Measurements from ENCODE around the gene MAP2K3.
"Not testable (repeated sequence)": the region's sequence is repeated elsewhere in the genome, so short reads cannot be mapped to it uniquely, and the experiment has no call there.

The MAP2K3 gene

DNA sequence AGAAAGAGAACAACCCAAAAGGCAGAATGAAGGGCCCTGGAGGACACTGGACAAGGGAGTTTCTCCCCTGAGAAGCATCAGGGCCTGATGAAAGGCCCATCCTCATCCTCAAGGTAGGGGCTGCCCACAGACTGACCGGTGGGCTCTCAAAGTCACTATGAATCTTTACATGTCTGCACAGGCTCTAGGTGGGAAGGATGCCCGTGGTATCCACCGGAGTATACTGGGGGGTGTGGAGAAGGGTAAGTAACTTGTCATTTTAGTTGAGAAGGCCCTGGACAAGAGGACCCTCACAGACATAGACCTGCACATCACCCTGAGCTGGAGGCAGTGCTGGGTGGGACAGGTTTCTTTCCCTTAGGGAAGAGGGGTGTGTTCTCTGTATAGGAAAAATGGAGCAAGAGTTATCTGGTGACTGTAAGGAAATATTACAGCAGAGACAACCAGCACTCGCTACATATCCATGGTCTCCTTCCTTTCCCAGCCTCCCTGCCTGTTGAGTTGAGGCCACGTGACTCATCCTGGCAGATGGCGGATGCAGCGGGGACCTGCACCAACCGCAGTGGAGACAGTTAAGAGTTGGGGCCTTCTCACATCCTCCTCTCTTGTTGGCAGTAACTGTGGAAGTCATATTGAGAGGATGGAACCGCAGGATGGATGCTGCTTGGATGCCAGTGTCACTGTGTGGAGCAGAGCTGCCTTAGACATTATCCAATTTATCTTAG lies 46.1 kb downstream of the MAP2K3 start:
- no peak for DNase-seq

DNA sequence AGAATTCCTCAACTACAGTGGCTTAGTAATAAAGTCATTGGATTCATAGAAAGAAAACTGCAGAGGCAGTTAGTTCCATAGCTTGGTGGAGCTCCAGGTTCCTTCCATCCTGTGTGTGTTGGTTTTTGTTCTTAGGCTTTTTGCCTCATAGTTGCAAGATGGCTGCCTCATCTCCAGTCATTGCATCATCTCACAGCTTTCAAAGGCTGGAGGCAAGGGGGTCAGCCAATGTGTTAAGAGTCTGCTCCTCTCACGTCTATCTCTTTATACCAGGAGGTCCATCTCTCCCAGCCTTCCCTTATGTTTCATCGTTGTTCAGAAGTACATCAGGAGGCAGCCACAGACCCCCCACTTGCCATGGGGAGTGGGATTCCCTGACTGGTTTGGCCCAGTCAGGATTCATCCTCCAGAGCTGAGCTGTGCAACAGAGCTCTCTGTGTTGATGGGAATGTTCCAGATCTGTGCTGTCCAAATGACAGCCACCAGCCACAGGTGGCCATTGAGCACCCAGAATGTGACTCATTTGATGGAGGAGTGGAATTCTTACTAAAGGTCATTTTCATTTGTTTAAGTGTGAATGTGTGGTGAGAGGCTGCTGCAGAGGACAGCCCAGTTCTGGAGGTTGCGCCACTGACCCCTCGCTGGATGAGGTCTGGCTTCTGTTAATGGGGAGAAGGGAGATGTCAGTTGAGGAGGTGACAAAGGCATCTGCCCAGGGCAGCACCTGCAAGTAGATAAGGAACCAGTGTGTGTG lies 52.2 kb downstream of the MAP2K3 start:
- not testable (repeated sequence) for DNase-seq

DNA sequence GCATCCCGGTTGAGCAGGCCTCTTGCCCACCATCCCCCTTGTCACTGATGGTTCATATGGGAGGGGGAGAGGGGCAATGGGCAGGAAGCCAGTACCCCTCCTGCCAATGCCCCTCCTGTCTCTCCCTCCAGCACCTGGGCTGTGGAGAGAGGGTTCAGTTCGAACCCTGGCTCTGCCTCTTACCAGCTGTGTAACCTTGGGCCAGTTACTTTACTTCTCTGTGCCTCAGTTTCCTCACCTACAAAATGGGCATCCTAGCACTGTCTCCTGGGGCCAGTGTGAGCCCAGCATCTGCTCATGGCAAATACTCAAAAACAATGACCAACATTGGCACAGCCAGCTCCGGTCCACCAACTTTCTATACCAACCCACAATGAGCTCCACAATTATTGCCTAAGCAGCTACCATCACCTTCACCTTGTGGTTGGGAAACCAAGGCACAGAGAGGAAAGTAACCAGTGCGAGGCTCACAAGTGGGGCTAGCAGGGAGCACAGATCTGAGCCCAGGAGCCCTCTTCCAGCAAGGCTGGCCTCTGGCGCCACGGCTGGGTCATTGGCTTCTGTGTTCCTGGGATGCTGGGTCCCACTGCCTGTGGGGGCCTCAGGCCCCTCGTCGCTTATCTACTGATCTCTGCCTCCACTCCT lies 53.6 kb downstream of the MAP2K3 start:
- DNase-seq: not testable (repeated sequence)

DNA sequence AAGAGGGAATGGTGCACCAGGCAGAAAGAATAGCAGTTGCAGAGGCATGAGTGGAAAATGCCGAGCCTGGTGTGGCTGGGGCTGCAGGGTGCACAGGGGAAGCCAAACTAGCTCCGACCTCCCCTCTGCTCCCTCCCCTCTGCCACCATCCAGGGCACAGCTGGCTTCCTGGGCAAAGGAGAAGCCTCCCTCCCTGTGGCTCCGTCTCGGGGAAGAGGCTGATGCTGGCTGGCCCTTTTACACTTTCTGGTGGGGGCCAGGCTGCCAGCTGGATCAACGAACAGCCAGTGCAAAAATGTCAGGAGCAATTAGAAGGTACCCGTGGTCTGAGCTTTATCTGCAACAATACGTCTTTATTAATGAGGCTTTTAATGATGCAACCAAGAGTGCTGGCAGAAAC lies 54.5 kb downstream of the MAP2K3 start:
- DNase-seq: no peak

DNA sequence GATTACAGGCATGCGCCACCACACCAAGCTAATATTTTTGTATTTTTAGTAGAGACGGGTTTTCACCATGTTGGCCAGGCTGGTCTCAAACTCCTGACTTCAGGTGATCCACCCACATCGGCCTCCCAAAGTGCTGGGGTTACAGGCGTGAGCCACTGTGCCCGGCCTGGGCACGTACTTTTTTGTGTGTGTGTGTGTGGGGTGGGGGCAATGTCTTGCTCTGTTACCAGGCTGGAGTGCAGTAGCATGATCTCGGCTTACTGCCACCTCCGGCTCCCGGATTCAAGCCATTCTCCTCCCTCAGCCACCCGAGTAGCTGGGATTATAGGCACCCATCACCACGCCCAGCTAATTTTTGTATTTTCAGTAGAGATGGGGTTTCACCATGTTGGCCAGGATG lies 55.1 kb downstream of the MAP2K3 start:
- DNase-seq: not testable (repeated sequence)

DNA sequence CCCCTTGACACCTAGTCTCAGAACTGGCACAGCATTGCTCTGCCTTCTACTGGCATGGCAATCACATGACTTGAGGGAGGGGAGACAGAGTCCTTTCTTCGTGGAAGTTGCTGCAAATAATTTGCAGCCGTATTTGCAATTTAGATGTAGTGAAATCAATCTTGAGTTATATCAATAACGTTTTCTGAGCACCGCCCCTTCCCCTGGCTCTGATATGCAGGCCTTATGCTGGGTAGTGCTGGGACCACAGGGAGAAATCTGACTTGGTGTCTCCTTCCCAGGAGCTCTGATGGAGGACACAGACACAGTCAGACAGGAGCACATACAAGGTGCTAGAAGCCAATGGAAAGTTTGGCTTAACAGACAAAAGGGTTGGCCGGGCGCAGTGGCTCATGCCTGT lies 55.9 kb downstream of the MAP2K3 start:
- not testable (repeated sequence) for DNase-seq

DNA sequence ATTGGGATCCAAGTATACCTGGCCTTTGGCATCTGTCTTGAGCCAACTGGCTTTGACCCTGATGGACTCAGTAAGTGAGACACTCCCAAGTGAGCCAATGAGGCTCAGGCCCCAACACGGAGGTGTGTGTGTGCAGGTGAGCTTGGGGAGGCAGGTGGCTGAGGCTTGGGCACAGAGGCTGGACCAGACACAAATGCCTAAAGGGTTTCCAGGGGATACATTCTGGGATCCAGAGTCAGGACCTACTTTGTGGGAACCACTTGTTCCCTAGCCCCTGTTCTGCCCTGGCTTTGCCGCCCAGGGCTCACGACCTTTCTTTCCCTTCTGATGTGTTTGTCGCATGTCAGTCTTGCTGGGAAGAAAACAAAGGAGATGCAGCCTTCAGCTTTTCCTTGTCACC lies 56.8 kb downstream of the MAP2K3 start:
- not testable (repeated sequence) for DNase-seq

DNA sequence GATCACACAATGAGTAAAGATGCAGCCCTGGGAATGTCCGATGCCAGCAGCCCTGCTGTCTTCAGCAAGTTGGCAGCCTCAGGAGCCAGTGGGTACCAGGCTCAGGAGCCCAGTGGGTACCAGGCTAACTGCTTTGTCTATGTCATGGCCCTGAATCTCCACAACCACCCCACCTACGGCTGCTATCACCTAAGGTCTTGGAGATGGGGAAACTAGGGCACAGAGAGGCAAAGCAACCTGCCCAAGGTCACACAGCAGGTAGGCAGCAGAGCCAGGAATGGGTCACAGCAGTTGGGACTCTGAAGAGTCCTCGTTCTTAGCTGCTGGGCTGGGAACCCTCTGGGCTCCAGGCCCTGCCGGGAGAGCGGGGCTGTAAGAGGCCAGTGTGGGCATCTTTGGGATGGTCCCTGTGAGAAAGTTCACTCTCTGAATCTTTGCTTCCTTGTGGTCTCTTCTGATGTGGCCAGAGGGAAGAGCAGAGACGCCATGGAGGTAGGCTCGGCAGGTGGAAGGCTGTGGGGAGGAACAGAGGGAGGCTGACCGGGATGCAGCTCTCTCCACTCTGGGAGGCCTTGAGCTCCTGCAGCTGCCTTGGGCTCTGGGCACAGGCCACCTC lies 57.5 kb downstream of the MAP2K3 start:
- DNase-seq: not testable (repeated sequence)

DNA sequence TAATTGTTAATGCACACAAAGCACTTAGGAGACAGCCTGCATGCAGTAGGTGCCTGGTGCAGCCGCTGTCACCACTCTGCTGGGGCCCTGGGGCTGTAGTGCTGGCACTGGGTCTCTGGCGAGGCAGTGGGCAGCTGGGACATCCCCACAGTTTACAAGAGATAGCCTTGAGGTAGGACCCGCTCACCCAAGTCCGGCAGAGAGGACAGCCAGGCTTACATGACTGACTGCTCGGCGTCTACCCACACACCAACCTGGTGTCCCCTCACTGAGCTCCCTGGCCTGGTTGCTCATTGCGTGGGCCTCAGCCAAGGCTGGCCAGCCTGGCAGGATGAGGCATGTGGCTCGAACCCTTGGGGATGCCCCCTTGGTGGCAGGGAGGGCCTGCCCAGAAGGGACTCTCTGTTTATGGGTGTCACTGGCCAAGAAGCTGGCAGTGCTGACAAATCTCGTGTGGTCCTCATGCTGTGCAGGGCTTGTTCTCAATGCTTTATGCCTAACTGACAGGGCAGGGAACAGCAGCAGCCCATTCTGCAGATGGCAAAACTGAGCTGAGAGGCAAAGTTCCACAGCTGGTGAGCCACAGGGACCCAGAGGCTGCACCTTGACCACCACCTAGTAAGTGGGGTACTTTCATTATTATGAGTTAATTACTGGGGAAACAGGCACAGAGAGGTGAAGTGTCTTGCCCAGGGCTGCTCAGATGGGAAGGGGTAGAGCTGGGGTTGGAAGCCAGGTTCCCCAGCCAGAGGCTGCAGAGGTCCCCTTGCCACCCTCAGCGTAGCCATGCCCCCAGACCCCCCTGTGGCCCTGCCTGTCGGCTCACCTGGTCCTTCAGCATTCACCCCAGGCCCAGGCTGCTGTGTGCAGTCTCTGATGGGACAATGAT lies 58.8 kb downstream of the MAP2K3 start:
- not testable (repeated sequence) for DNase-seq

DNA sequence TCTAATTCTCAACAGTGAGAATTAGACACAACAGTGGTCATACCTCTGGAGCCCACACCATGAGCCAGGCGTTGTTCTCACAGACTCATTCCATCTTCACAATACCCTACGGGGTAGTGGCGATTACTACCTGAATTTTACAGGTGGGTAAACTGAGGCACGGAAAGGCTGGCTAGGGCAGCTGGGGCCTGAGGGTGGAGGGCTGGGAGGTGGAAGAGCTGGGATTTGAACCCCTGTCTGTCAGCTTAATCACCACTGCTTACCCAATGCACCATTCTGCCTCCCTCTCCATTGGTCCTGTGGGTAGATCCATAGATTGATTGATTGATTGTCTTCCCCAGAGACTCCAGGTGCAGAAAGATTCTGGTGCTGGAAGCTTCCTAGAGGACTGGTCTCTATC lies 60.3 kb downstream of the MAP2K3 start:
- DNase-seq: not testable (repeated sequence)

DNA sequence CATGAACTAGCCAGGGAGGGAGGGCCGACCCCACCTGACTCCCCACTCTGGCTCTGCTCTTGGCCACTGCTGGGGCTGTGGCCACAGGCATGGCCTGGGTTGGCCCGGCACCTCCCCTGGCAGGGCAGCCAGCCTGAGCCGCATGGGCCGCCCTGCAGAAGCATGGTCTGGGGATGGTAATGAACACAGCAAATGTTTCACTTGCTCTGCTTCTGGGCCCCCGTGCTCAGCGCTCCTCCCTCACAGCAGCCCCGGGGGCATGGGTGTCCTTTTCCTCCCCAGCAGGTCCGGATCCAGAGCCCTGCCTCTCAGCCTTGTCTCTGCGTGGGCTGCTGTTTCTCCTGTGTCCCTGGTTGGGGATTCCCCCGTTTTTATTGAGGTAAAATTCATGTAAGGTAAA lies 60.7 kb downstream of the MAP2K3 start:
- DNase-seq: no peak

DNA sequence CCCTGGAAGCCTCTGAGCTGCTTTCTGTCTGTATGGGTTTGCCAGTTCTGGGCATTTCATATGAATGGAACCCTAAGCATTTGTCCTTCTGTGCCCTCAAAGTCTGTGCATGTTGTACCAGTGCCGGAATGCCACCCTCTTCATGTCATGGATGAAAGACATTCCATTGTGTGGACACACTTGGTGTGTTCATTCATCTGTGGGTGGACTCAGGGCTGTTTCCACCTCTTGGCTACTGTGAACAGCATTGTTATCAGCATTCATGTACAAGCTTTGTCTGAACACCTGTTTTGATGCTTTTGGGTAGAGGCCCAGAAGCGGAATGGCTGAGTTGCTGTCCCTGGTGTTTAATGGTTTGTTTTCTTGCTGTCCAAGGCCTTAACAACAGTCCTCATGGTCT lies 61.6 kb downstream of the MAP2K3 start:
- DNase-seq: not testable (repeated sequence)

DNA sequence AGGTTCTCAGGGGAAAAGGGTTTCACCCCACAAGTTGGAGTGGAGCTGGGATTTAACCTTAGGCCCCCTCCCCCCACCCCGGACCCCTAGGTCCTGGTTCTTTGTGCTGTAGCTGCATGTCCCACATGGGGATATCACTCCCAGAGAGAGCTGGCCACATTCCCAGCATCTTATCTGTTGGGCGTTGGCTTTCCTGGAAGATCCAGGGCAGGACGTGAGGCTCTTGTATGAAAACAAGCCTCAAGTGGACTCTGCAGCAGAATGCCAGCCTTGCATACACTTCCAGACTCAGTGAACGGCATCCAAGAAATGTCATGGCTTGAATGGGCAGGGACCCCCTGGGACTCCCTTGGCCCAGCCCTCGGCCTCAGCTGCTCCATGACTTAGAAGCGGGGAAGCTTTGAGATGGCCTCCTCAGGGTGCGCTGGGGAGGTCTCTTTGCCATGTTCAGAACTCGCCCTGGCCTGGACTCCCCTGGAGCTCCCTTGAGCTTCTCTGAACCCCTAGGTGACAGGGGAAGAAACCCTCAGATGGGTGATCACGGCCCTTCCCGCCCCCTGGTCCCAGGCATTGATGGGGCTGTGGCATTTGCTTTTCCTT lies 62.2 kb downstream of the MAP2K3 start:
- not testable (repeated sequence) for DNase-seq

DNA sequence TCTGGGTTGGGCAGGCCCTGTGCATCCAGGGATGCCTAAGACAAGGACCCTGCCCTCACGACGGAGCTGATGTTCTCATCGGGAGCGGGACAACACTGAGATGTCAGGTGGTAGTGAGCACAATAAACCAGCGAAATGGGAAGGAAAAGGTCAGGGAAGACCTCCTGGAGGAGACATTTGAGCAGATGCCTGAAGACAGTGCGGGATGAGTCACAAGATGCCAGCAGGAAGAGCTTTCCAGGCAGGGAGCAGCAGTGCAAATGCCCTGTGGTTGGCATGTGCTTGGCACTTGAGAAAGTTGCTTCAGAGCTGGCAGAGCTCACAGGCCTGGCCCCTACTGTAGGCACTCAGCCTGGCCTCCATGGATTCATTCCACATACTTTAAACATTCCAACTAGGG lies 63.1 kb downstream of the MAP2K3 start:
- DNase-seq: not testable (repeated sequence)

DNA sequence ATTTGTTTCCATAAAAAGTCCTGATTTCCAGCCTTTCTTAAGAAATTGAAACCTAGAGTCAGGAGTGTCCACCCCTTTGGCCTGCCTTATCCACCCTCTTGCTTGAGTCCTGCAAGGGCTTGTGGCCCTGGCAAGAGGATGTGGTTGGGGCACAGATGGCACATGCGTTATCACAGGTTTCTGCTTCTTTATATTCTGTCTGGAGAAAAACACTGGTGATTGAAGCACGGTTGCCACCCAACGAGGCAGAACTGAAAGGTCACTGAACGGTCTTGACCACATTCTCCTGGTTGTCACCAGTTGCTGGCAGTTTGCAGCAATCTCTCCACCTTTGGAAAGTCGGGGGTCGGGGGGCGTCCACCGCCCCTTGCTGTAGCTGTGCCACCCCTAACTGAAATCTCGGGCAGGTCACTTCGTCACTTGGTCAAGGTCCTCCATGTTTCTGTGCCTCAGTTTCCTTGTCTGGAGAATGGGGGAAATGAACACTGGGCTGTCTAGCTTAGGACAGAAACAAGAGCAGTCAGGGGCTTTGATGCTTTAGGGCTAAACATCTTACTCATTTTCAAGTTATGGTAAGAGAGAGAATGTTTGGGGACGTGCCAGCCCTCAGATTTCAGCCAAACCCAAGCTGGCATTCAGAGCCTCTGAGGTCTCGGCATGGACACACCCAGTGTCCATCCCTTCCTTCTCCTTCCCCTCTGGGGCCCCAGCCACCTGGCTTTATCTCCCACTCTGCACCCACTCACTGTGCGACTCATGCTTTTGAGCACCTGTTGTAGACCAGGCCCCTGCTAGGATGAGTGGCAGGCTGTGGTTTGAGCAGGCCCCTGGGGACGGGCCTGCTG lies 63.8 kb downstream of the MAP2K3 start:
- DNase-seq: not testable (repeated sequence)

DNA sequence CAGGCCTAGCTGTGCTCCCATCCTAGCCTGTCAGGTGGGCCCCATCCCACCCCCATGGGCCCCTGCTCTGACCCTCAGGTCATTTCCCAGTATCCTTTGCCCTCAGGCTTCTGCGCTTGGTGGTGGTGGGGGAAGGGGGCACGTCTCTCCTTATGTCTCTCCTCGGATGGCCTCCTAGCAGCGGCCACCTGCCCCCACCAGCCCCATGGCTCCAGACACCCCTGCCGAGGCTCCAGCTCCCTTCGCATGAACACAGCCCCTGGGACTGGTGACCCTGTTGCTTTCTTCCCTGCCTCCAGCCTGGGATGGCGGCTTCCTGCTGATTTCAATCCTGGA lies 64.4 kb downstream of the MAP2K3 start:
- DNase-seq: not testable (repeated sequence)

DNA sequence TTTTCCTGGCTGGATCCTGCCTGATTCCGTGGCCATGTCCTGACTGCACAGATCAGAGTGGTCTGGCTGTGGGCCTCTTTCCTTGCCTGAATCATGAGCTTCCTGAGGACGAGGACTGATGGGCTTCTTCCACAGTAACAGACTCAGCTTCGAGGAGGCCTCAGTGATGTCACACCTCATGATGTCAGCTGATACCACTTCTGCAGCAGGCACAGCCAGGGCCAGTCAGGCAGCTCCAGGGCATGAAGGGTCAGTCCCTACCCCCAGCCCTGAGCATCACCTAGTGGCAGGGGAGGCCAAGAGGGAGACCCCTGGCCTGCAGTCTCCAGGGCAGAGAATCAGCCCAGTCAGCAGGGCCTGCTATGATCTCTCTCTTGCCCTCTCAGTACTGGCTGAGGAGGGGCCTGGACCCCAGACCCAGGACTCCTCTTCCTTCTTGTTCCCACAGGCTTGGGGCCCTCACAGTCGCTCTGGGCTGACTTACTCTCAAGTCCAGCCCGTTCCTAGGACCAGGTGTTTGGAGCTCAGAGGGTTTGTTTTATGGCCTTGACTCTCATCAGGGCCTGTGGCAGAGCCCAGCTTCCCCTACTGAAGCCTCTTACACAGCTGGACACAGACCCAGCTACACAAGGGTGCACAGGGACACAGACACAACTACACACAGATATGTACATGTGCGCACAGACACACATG lies 65.0 kb downstream of the MAP2K3 start:
- not testable (repeated sequence) for DNase-seq

DNA sequence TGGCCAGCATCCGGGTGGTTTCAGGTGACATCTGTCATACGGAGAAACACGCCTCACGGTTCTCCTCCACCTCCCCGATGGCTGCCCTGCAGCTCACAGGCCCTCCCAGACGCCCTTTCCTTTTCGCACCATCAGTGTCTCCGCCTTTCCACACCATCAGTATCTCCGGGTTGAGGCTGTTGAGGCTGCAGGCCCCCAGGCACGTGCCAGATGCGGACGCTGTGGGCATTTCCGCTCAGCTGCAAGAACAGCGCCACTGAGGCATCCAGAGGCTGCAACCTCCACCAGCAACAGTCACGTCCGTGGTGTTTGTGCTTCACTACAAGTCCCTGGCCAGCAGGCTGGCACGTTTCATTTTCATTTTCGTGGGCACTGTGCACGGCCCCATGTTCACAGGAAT lies 66.0 kb downstream of the MAP2K3 start:
- not testable (repeated sequence) for DNase-seq

DNA sequence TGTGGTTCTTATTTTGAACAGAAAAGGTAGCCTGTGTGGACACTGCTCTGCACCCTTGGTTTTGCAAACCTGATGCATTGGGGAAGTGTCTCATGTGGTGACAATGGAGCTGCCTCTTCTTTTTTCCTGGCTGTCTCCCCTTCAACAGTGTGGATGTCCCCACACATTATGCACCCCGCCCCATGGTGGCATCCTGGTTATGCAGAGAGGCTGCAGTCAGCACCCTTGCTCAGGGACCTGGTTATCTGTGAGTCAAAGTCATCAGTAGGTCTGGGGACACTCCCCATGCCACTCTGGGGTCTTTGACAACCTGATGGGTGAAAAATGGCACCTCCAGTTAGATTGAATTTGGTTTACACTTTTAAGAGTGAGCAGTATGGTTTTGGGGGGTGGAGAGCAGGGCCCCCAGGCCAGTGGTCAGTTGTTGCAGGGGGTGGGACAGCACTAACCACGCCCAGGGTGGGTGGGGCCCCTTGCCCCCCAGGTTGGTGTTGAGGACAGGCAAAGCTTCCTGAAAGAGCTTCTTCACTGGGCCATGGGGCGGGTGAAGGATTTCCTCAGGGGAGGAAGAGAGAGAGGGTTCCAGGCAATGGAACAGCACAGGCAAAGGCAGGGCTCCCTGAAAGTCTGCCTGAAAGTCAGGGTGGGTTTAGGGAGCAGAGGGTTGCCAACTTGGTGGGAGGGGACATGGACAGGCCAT lies 67.0 kb downstream of the MAP2K3 start:
- no peak for DNase-seq

Measured in T-helper 1 cell (primary cell).